HEK293 (cell line): ENCODE results near the gene SPON2.

ENCODE experiments used
- CTCF ChIA-PET: fragments of 350-600 bp; formaldehyde crosslinking; extraction: SDS; loops from one replicate; lab custom pipeline; 2021; ENCODE audit warnings: antibody characterized with exemption; lab: Yijun Ruan, JAX
- POLR2A ChIA-PET: fragments of 300-600 bp; formaldehyde crosslinking; extraction: SDS; loops from one replicate; lab custom pipeline; 2020; ENCODE audit warnings: antibody characterized with exemption, inconsistent platforms; lab: Yijun Ruan, JAX
- H3K27ac ChIP-seq: fragments of 200-500 bp; sonication (Bioruptor generic); 2 replicates; pipeline ENCODE4 v1.5.1; 2014; ENCODE audit warnings: low read depth, low read length, control low read depth, inconsistent platforms; ENCODE audit errors: extremely low read depth
- H3K36me3 ChIP-seq, 2 experiments: fragments of 200-500 bp in 1 of 2; sonication (Bioruptor generic) in 1 of 2; 1 replicate in 1 of 2; 2 replicates in 1 of 2; pipeline ENCODE4 v1.5.1; 2014 to 2017; ENCODE audit warnings: inconsistent platforms in 2 of 2, low read length in 2 of 2; ENCODE audit not compliant: control insufficient read depth in 2 of 2, insufficient read depth in 1 of 2
- H3K4me1 ChIP-seq: fragments of 200-500 bp; sonication (Bioruptor generic); 2 replicates; pipeline ENCODE4 v1.5.1; 2014; ENCODE audit warnings: mild to moderate bottlenecking, low read length, inconsistent platforms; ENCODE audit not compliant: control insufficient read depth, insufficient read depth
- H3K4me3 ChIP-seq: 2 replicates; pipeline ENCODE4 v1.5.1; 2011; ENCODE audit warnings: low read depth, mild to moderate bottlenecking, control low read depth, low read length, moderate library complexity
- H3K9me3 ChIP-seq: fragments of 200-500 bp; sonication (Bioruptor generic); 2 replicates; pipeline ENCODE4 v1.5.1; 2014; ENCODE audit warnings: low read depth, low read length, inconsistent platforms; ENCODE audit not compliant: control insufficient read depth, insufficient read depth
- AEBP2 ChIP-seq: fragments of 450-650 bp; formaldehyde crosslinking; IDR thresholded peaks from 2 replicates; pipeline ENCODE4 v1.5.1; 2016; ENCODE audit warnings: missing biosample characterization, missing genetic modification characterization, borderline replicate concordance
- BCL6B ChIP-seq: fragments of 450-650 bp; formaldehyde crosslinking; IDR thresholded peaks from 2 replicates; pipeline ENCODE4 v1.5.1; 2017; ENCODE audit warnings: missing biosample characterization, missing genetic modification characterization
- EGR2 ChIP-seq: fragments of 450-650 bp; formaldehyde crosslinking; IDR thresholded peaks from 2 replicates; pipeline ENCODE4 v1.5.1; 2016; ENCODE audit warnings: low read depth, missing biosample characterization, missing genetic modification characterization
- GLIS2 ChIP-seq: fragments of 450-650 bp; formaldehyde crosslinking; IDR thresholded peaks from 2 replicates; pipeline ENCODE4 v1.5.1; 2016; ENCODE audit warnings: missing biosample characterization, missing genetic modification characterization
- KLF1 ChIP-seq: fragments of 450-650 bp; formaldehyde crosslinking; IDR thresholded peaks from 2 replicates; pipeline ENCODE4 v1.5.1; 2016; ENCODE audit warnings: missing biosample characterization, missing genetic modification characterization
- KLF16 ChIP-seq: fragments of 450-650 bp; formaldehyde crosslinking; IDR thresholded peaks from 2 replicates; pipeline ENCODE4 v1.5.1; 2017; ENCODE audit warnings: missing biosample characterization, missing genetic modification characterization
- KLF9 ChIP-seq: fragments of 450-650 bp; formaldehyde crosslinking; IDR thresholded peaks from 2 replicates; pipeline ENCODE4 v1.5.1; 2016; ENCODE audit warnings: missing biosample characterization, missing genetic modification characterization, low read depth
- OSR2 ChIP-seq: fragments of 450-650 bp; formaldehyde crosslinking; IDR thresholded peaks from 2 replicates; pipeline ENCODE4 v1.5.1; 2016; ENCODE audit warnings: missing biosample characterization, missing genetic modification characterization
- PRDM1 ChIP-seq: fragments of 450-650 bp; formaldehyde crosslinking; IDR thresholded peaks from 2 replicates; pipeline ENCODE4; 2016; ENCODE audit warnings: missing biosample characterization, missing genetic modification characterization
- ZBTB6 ChIP-seq: fragments of 450-650 bp; formaldehyde crosslinking; IDR thresholded peaks from 2 replicates; pipeline ENCODE4 v1.5.1; 2017; ENCODE audit warnings: missing biosample characterization, missing genetic modification characterization
- ZBTB7A ChIP-seq: fragments of 450-650 bp; formaldehyde crosslinking; IDR thresholded peaks from 2 replicates; pipeline ENCODE4 v1.5.1; 2016; ENCODE audit warnings: low read depth, missing biosample characterization, missing genetic modification characterization
- ZBTB8A ChIP-seq: fragments of 450-650 bp; formaldehyde crosslinking; IDR thresholded peaks from 2 replicates; pipeline ENCODE4 v1.5.1; 2016; ENCODE audit warnings: missing biosample characterization, missing genetic modification characterization
- ZFHX2 ChIP-seq: fragments of 450-650 bp; formaldehyde crosslinking; conservative IDR thresholded peaks from 2 replicates; pipeline ENCODE4 v1.5.1; 2016; ENCODE audit warnings: missing biosample characterization, missing genetic modification characterization
- ZNF148 ChIP-seq: fragments of 450-650 bp; formaldehyde crosslinking; IDR thresholded peaks from 2 replicates; pipeline ENCODE4 v1.5.0; 2017; ENCODE audit warnings: missing biosample characterization, missing genetic modification characterization, borderline replicate concordance
- ZNF157 ChIP-seq: fragments of 450-650 bp; formaldehyde crosslinking; IDR thresholded peaks from 2 replicates; pipeline ENCODE4 v1.5.1; 2016; ENCODE audit warnings: missing biosample characterization, missing genetic modification characterization
- ZNF335 ChIP-seq: fragments of 450-650 bp; formaldehyde crosslinking; conservative IDR thresholded peaks from 2 replicates; pipeline ENCODE4 v1.5.1; 2016; ENCODE audit warnings: missing biosample characterization, missing genetic modification characterization
- ZNF350 ChIP-seq: fragments of 450-650 bp; formaldehyde crosslinking; IDR thresholded peaks from 2 replicates; pipeline ENCODE4 v1.5.0; 2017; ENCODE audit warnings: missing biosample characterization, mild to moderate bottlenecking, missing genetic modification characterization
- ZNF416 ChIP-seq: fragments of 450-650 bp; formaldehyde crosslinking; IDR thresholded peaks from 2 replicates; pipeline ENCODE4 v1.5.1; 2016; ENCODE audit warnings: missing biosample characterization, missing genetic modification characterization
- ZNF521 ChIP-seq: fragments of 450-650 bp; formaldehyde crosslinking; IDR thresholded peaks from 2 replicates; pipeline ENCODE4 v1.5.1; 2017; ENCODE audit warnings: missing biosample characterization, mild to moderate bottlenecking, missing genetic modification characterization
- ZNF530 ChIP-seq: fragments of 450-650 bp; formaldehyde crosslinking; IDR thresholded peaks from 2 replicates; pipeline ENCODE4 v1.5.1; 2016; ENCODE audit warnings: low read depth, missing biosample characterization, missing genetic modification characterization
- ZNF544 ChIP-seq: fragments of 450-650 bp; formaldehyde crosslinking; IDR thresholded peaks from 2 replicates; pipeline ENCODE4 v1.5.0; 2017; ENCODE audit warnings: missing biosample characterization, missing genetic modification characterization
- ZNF777 ChIP-seq: fragments of 450-650 bp; formaldehyde crosslinking; IDR thresholded peaks from 2 replicates; pipeline ENCODE4 v1.5.1; 2017; ENCODE audit warnings: missing biosample characterization, missing genetic modification characterization, borderline replicate concordance
- ZSCAN16 ChIP-seq: fragments of 450-650 bp; formaldehyde crosslinking; IDR thresholded peaks from 2 replicates; pipeline ENCODE4 v1.5.1; 2016; ENCODE audit warnings: missing biosample characterization, missing genetic modification characterization

The SPON2 gene

GRCh38 chr4:1216869-1217294, 44.5 kb upstream of the SPON2 start:
- Histone ChIP-seq H3K4me1 (no peaks in the 10 kb centered on the region), H3K27ac (no peak overlapping the region), H3K4me3 (no peak overlapping the region), H3K9me3 (no peaks in the 10 kb centered on the region), H3K36me3 (peaks cover 0 to 88% of the 10 kb centered on the region in 2 experiments; a peak in 2 of 3 replicates)
- ChIA-PET CTCF (no interaction called here), POLR2A (no interaction called here)
- TF ChIP-seq ZNF521, result no peak
- TF ChIP-seq PRDM1 (tag by site-specific recombination), result no peak
- no peak for TF ChIP-seq ZNF350 (tag by site-specific recombination)
- no peak for TF ChIP-seq OSR2 (tag by site-specific recombination)
- TF ChIP-seq ZNF335 (tag by site-specific recombination), result no peak
- TF ChIP-seq ZBTB7A (tag by site-specific recombination), result no peak
- TF ChIP-seq ZNF777, result no peak
- TF ChIP-seq, all 188 proteins: peak for 0

- TF ChIP-seq AEBP2 (tag by site-specific recombination), result no peak
- TF ChIP-seq ZNF148 (tag by site-specific recombination), result no peak
- TF ChIP-seq ZNF544, result no peak
- TF ChIP-seq KLF1, result no peak
- TF ChIP-seq KLF9, result no peak
- no peak for TF ChIP-seq GLIS2 (tag by site-specific recombination)
- no peak for TF ChIP-seq ZNF157
- no peak for TF ChIP-seq EGR2 (tag by site-specific recombination)
- TF ChIP-seq ZNF416 (tag by site-specific recombination), result no peak
- TF ChIP-seq, all 188 proteins: peak for 0
- Histone ChIP-seq H3K4me1 (no peaks in the 10 kb centered on the region), H3K9me3 (no peaks in the 10 kb centered on the region), H3K27ac (no peak overlapping the region), H3K36me3 (peaks cover 0 to 83% of the 10 kb centered on the region in 2 experiments; a peak in 2 of 3 replicates), H3K4me3 (no peak overlapping the region)
- ChIA-PET CTCF (interaction anchor here (0.6 kb wide), 1 partner anchor 1175 kb away, joined by 3 read pairs; no protein-coding TSS in a partner anchor), POLR2A (no interaction called here)
Measured at GRCh38 chr4:1216076-1216614, 43.8 kb upstream of the SPON2 start.

- Histone ChIP-seq H3K9me3 (no peaks in the 10 kb centered on the region), H3K36me3 (peaks cover 0 to 83% of the 10 kb centered on the region in 2 experiments; a peak in 2 of 3 replicates), H3K27ac (no peak overlapping the region), H3K4me1 (no peaks in the 10 kb centered on the region), H3K4me3 (no peak overlapping the region)
- POLR2A ChIA-PET, result no interaction called here
- CTCF ChIA-PET, result interaction anchor here (0.6 kb wide), 1 partner anchor 1176 kb away, joined by 3 read pairs; no protein-coding TSS in a partner anchor
- TF ChIP-seq EGR2 (tag by site-specific recombination) (peak; percentile 45; the same call in 1 of the 2 replicates), BCL6B (tag by site-specific recombination) (no peak), ZBTB6 (tag by site-specific recombination) (no peak), ZSCAN16 (tag by site-specific recombination) (no peak), ZFHX2 (tag by site-specific recombination) (peak; percentile 73), ZNF530 (tag by site-specific recombination) (no peak), KLF16 (tag by site-specific recombination) (no peak), ZBTB8A (no peak)
Measured at GRCh38 chr4:1215141-1216075, 43.0 kb upstream of the SPON2 start.
